ENCODE results near the gene TRIM65.

GRCh38 chr17:75869282-75870141 lies 27.2 kb downstream of the TRIM65 start:
- TF ChIP-seq CTCF (conservative IDR thresholded peaks at IDR 0.05 in 1 of 2, IDR thresholded peaks at IDR 0.05 in 1 of 2; ENCODE audit: extremely low read depth in 1 of 2, insufficient read depth in 1 of 2, low read depth in 1 of 2, low read length in 2 of 2), result no peak
- TF ChIP-seq EZH2 (IDR thresholded peaks at IDR 0.05; ENCODE audit: borderline replicate concordance, low read length), result no peak

All from mammary epithelial cell (primary cell).